Skeletal muscle satellite cell (primary cell): ENCODE measurements around the gene NPAT.
"Not testable (repeated sequence)": the region's sequence is repeated elsewhere in the genome, so short reads cannot be mapped to it uniquely, and the experiment has no call there.

Experiments
- H3K27me3 ChIP-seq: 2 replicates; pipeline ENCODE4 v1.7.0; 2013; ENCODE audit warnings: low read length; ENCODE audit not compliant: control insufficient read depth, insufficient read depth
- H3K36me3 ChIP-seq: 2 replicates; pipeline ENCODE4 v1.7.0; 2013; ENCODE audit warnings: mild to moderate bottlenecking, control low read depth, low read length; ENCODE audit not compliant: insufficient read depth
- H3K4me1 ChIP-seq: 2 replicates; pipeline ENCODE4 v1.7.0; 2013; ENCODE audit warnings: low read length; ENCODE audit not compliant: control insufficient read depth, insufficient read depth
- H3K4me2 ChIP-seq: 2 replicates; pipeline ENCODE4 v1.7.0; 2013; ENCODE audit warnings: mild to moderate bottlenecking, low read length
- H3K4me3 ChIP-seq: 2 replicates; pipeline ENCODE4 v1.7.0; 2013; ENCODE audit warnings: low read length
- H3K9ac ChIP-seq: 2 replicates; pipeline ENCODE4 v1.7.0; 2013; ENCODE audit warnings: mild to moderate bottlenecking, low read depth, low read length, moderate library complexity
- H3K9me3 ChIP-seq: replicated peaks from 2 replicates; pipeline ENCODE4 v1.7.0; 2013; ENCODE audit warnings: mild to moderate bottlenecking, control low read depth, low read length

NPAT gene

DNA sequence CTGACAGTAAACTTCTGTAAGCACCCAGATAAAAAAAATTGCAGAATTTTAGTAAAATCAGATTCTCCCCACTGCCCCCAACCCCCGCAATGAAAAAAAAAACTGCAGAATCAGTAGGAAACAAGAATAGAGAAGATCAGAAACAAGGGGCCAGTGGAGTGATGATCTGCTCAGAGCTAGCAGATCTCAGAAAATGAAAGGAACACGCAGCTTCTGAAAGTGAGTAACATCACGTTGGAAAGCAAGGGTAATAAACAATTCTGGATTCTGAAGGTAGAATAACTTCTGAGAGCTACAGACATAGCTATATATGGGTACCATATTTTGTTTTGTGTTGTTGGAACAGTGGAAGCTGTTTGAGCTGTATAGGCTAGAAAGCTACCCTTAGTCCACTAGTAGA lies 77.8 kb downstream of the NPAT start:
- Histone ChIP-seq H3K36me3 (peaks cover 50% of the 10 kb centered on the region), H3K4me2 (no peak overlapping the region), H3K9me3 (no peaks in the 10 kb centered on the region), H3K4me1 (no peaks in the 10 kb centered on the region), H3K4me3 (no peak overlapping the region), H3K9ac (no peak overlapping the region), H3K27me3 (no peaks in the 10 kb centered on the region)

DNA sequence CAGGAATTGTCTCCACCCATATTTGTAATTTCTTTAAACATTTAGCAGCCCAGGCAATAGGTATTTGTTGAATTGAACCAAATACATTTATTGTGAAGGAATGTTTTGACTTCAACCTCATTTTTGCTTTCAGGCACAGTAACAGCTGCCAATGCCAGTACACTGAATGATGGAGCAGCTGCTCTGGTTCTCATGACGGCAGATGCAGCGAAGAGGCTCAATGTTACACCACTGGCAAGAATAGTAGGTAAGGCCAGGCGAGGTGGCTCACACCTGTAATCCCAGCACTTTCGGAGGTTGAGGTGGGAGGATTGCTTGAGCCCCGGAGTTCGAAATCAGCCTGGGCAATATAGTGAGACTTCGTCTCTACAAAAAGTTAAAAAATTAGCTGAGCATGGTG lies 80.1 kb downstream of the NPAT start:
- Histone ChIP-seq H3K4me2 (no peak overlapping the region), H3K4me1 (no peaks in the 10 kb centered on the region), H3K9ac (no peak overlapping the region), H3K36me3 (peaks cover 45% of the 10 kb centered on the region), H3K4me3 (no peak overlapping the region), H3K27me3 (no peaks in the 10 kb centered on the region), H3K9me3 (no peaks in the 10 kb centered on the region)

DNA sequence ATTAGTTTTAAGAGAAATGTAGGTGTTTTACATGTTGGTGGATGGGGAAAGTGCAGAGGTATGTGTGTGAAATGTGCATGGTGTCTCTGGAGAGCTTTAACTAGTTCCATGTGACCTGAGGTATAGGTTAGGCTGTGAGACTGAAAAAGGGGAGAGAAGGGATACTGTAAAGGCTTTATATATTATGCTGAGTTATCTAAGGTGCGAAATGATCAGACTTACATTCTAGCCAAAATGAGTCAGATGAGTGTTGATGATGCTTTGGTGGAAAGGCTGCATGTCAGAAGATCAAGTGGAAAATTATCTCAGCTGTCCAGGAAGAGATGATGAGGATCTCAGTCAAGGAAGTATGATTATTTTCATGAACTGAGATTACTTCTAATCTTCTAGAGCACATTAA lies 85.2 kb downstream of the NPAT start:
- H3K4me3 ChIP-seq = no peak overlapping the region
- H3K9ac ChIP-seq = no peak overlapping the region
- no peaks in the 10 kb centered on the region for H3K27me3 ChIP-seq
- H3K9me3 ChIP-seq = no peaks in the 10 kb centered on the region
- H3K4me1 ChIP-seq = no peaks in the 10 kb centered on the region
- H3K36me3 ChIP-seq = peaks cover 38% of the 10 kb centered on the region
- H3K4me2 ChIP-seq = no peak overlapping the region

DNA sequence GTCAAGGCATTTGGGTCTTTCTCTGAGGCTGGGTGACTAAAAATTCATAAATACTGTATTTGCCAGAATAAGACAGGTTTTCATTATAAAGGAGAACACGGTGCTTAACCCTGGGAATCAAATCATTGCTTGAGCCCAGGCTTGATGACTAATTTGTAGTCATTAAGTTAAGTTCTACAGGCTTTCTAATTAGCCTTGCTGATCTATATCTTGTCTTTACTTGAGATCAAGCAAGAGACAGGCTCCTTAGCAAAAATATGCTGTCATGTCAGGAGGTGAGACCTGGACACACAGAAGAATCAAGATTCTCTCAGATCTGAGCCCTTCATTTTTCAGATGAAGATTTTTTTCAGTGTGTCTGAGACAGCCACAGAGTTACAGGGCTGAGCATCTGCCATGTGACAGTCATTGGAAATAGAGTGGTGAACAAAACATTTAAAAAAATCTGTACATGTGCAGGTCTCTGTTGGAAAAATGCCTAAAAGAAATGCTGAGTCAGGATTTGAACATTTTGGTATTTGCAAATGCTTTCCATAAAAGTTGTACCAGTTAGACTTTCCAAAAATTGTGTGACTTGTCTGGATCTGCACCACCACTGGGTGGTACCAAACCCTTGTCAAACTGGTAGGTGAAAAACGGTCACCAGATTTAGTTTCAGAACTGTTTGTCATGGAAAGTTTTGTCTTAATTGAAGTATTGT lies 86.4 kb downstream of the NPAT start:
- Histone ChIP-seq H3K9me3 (no peaks in the 10 kb centered on the region), H3K4me1 (no peaks in the 10 kb centered on the region), H3K9ac (no peak overlapping the region), H3K4me2 (no peak overlapping the region), H3K4me3 (no peak overlapping the region), H3K36me3 (peaks cover 35% of the 10 kb centered on the region), H3K27me3 (no peaks in the 10 kb centered on the region)

DNA sequence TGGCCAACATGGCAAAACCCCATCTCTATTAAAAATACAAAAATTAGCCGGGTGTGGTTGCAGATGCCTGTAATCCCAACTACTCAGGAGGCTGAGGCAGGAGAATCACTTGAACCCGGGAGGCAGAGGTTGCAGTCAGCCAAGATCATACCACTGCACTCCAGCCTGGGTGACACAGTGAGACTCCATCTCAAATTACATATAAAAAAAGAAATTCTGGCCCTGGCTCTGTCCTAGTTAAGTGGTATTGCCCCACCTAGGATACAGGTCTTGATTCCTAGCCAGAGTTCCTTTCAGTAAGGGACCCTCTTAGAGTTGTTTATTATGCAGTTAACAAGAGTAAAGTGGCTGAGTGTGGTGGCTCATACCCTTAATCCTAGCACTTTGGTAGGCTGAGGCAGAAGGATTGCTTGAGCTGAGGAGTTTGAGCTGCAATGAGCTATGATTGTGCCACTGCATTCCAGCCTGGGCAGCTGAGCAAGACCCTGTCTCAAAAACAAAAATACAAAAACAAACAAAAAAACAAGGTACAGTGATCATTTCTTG lies 89.4 kb downstream of the NPAT start:
- H3K4me2 ChIP-seq, H3K27me3 ChIP-seq, H3K4me1 ChIP-seq, H3K9ac ChIP-seq, H3K9me3 ChIP-seq, H3K4me3 ChIP-seq: not testable (repeated sequence)
- H3K36me3 ChIP-seq = peaks cover 18% of the 10 kb centered on the region

DNA sequence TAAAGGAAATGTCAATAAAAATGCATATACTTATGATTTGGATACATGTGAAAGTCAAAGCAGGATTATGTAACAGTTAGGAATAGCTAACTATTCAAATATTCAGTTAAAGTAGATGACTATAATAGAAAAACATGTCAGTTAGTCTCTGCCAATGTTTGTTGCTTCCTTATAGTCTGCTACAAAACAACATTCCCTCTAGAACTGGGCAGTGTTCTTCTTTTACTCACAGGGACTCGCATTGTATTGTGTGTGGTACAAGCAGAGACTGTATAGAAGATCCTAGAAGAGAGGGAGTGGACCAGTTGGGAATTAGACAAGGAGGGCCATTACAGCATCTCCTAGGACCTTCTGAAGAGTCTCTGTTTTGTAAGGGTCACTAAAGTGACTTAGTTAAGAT lies 90.4 kb downstream of the NPAT start:
- Histone ChIP-seq H3K27me3 (no peaks in the 10 kb centered on the region), H3K4me2 (no peak overlapping the region), H3K4me3 (no peak overlapping the region), H3K36me3 (peaks cover 18% of the 10 kb centered on the region), H3K4me1 (no peaks in the 10 kb centered on the region), H3K9ac (no peak overlapping the region), H3K9me3 (no peaks in the 10 kb centered on the region)

DNA sequence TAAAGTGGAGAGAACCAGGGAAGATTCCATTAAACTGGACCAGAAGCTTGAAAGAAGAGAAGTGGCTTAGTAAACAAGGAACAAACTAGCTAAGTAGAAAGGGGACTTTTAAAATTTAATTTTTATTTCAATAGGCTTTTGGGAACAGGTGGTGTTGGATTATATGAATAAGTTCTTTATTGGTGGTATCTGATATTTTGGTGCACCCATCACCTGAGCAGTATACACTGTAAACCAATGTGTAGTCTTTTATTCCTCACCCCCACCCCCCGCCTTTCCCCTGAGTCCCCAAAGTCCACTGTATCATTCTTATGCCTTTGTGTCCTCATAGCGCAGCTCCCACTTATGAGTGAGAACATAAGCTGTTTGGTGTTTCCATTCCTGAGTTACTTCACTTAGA lies 93.7 kb downstream of the NPAT start:
- Histone ChIP-seq H3K27me3 (no peaks in the 10 kb centered on the region), H3K4me3 (no peak overlapping the region), H3K9me3 (no peaks in the 10 kb centered on the region), H3K4me1 (peaks cover 3% of the 10 kb centered on the region), H3K4me2 (no peak overlapping the region), H3K9ac (no peak overlapping the region), H3K36me3 (peaks cover 5% of the 10 kb centered on the region)

DNA sequence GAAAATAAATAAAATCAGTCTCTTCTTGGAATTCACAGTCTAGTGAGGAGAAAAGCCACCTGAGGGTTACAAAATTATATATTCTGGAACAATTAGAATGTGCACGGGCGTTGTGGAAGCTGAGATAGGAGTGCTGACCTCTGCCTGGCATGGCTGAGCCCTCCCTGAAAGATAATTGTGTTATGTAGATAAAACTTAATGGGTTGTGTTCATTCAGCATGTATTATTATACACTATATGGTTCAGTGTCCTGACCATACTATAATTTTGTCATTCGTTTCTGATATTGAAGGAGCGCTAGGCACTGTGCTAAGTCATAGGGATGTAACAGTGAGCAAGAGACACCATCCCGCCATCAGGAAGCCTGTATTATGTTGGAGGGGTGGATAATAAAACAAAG lies 97.3 kb downstream of the NPAT start:
- Histone ChIP-seq H3K4me1 (peaks cover 18% of the 10 kb centered on the region), H3K9ac (no peak overlapping the region), H3K27me3 (no peaks in the 10 kb centered on the region), H3K4me3 (no peak overlapping the region), H3K4me2 (no peak overlapping the region), H3K36me3 (peaks cover 4% of the 10 kb centered on the region), H3K9me3 (no peaks in the 10 kb centered on the region)

DNA sequence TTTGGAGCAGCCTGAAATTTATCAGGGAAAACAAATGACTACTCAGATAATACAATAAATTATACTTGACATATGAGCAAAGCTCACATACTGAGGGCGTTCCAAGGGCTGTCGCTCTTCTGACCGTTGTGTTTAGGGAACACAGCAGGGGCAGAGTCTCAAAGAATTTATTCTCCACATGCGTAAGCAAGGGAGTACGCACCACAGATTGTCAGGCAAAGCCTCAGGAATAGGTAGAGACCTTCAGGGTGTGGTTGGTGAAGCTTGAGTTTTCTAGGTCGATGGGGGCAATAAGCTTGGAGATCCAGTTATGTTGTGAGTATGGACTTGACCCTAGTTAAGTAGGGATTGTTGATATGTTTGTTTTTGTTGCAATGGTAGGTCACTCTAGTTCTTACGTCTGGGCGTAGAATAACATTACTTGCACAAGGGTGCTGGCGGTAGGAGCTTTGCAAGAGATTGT lies 100.2 kb downstream of the NPAT start:
- H3K9ac ChIP-seq = peak overlapping the region; percentile 91
- H3K36me3 ChIP-seq = no peaks in the 10 kb centered on the region
- peaks cover 18% of the 10 kb centered on the region for H3K4me1 ChIP-seq
- H3K4me3 ChIP-seq = peak overlapping the region; percentile 98
- no peaks in the 10 kb centered on the region for H3K27me3 ChIP-seq
- peak overlapping the region; percentile 91 for H3K4me2 ChIP-seq
- no peaks in the 10 kb centered on the region for H3K9me3 ChIP-seq

DNA sequence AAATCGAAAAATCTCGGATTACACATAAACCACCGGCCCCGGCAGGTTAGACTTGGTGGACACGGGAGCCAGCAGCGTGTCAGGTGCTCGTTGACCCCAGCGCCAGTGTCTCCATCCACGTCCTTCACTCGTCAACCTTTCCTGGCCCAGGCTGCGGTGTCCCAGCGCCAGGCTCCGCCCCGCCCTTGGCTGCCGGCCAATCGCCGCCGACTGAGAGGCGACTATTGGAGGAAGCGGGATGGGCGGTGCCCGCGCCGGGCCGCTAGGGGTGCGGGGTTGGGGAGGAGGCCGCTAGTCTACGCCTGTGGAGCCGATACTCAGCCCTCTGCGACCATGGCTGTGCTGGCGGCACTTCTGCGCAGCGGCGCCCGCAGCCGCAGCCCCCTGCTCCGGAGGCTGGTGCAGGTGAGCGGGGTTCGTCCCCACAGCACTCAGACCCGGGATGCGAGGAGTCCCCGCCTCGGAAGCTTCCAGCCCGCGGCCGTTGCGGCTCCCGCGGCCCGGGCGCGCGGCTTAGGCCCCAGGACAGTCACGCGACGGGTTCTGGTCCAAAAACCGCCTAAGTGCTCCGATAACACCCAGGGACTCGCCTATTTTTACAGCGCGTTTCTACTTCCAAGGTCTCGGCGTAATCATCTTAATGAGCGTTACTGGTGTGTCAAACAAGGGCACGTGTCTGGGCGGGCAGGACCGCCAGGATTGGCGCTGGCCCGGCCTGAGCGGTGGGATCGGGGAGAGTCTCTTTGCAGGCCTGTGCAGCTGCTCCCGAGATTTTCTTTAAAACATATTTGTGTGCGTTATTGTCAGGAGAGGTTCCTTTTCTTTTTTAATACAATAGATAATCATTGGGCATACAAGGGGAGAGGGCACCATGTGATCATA lies 100.9 kb downstream of the NPAT start, which contains the start of gene ACAT1:
ACAT1 (plus strand) TSS at position 294 of the 882 bp plus-strand sequence; CDS start at position 334, 40 bp downstream.
- Histone ChIP-seq H3K9ac (peak within 1 kb of the TSS; percentile 91), H3K9me3 (no peaks in the 10 kb centered on the region), H3K36me3 (no peaks in the 10 kb centered on the region), H3K4me1 (peaks cover 18% of the 10 kb centered on the region), H3K4me2 (peak within 1 kb of the TSS; percentile 91), H3K4me3 (peak within 1 kb of the TSS; percentile 98), H3K27me3 (no peaks in the 10 kb centered on the region)

DNA sequence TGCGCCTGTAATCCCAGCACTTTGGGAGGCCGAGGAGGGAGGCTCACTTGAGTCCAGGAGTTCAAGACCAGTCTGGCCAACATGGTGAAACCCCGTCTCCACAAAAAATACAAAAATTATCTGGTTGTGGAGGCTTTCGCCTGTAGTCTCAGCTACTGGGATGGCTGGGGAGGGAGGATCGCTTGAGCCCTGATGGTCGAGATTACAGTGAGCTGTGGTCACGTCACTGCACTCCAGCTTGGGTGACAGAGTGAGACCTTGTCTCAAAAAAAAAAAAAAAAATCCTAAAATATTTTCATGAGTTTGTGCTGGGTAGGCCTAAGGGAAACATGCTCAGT lies 101.5 kb downstream of the NPAT start:
- Histone ChIP-seq H3K4me1 (peaks cover 21% of the 10 kb centered on the region), H3K4me3 (peak overlapping the region; percentile 98), H3K9ac (peak overlapping the region; percentile 91), H3K4me2 (peak overlapping the region; percentile 91)
- H3K36me3 ChIP-seq, H3K27me3 ChIP-seq, H3K9me3 ChIP-seq: not testable (repeated sequence)
